ENCODE measurements around the gene RPS6KA6.

RPS6KA6 gene

GRCh38 chrX:84165711-84166110 is 22.3 kb downstream of the RPS6KA6 start:
- DNase-seq: no peak

- DNase-seq: no peak
These were observed 25.6 kb downstream of the RPS6KA6 start for GRCh38 chrX:84162401-84162800.

GRCh38 chrX:84161641-84162040 is 26.4 kb downstream of the RPS6KA6 start:
- DNase-seq: no peak

- no peak for DNase-seq
These were observed 27.3 kb downstream of the RPS6KA6 start for GRCh38 chrX:84160736-84161135.

- no peak for DNase-seq
These were observed 31.2 kb downstream of the RPS6KA6 start for GRCh38 chrX:84156821-84157220.

- no peak for DNase-seq
These were observed 32.1 kb downstream of the RPS6KA6 start for GRCh38 chrX:84155938-84156337.

- DNase-seq: peak in 11 of 56 donors; percentile 0 to 45 (median 0)
These were observed 34.5 kb downstream of the RPS6KA6 start for GRCh38 chrX:84153538-84153937.

- DNase-seq: no peak
These were observed 43.0 kb downstream of the RPS6KA6 start for GRCh38 chrX:84144991-84145390.

GRCh38 chrX:84144281-84144680 is 43.7 kb downstream of the RPS6KA6 start:
- no peak for DNase-seq

GRCh38 chrX:84133023-84133422 is 55.0 kb downstream of the RPS6KA6 start:
- DNase-seq: no peak

- DNase-seq: no peak
These were observed 64.4 kb downstream of the RPS6KA6 start for GRCh38 chrX:84123585-84123984.

- DNase-seq: no peak
These were observed 69.2 kb downstream of the RPS6KA6 start for GRCh38 chrX:84118769-84119168.

- DNase-seq: no peak
These were observed 69.7 kb downstream of the RPS6KA6 start for GRCh38 chrX:84118315-84118714.

GRCh38 chrX:84108584-84108983 is 79.4 kb downstream of the RPS6KA6 start:
- DNase-seq: no peak

GRCh38 chrX:84099120-84099519 is 88.9 kb downstream of the RPS6KA6 start:
- DNase-seq: no peak

- DNase-seq: peak in 16 of 56 donors; percentile 0 to 15 (median 2)
These were observed 108.4 kb downstream of the RPS6KA6 start for GRCh38 chrX:84079479-84080197.

GRCh38 chrX:84078991-84079390 is 109.0 kb downstream of the RPS6KA6 start:
- DNase-seq: no peak

- no peak for DNase-seq
These were observed 123.2 kb downstream of the RPS6KA6 start for GRCh38 chrX:84064814-84065213.

GRCh38 chrX:84064164-84064563 is 123.8 kb downstream of the RPS6KA6 start:
- DNase-seq: no peak

GRCh38 chrX:84047339-84047738 is 140.7 kb downstream of the RPS6KA6 start:
- no peak for DNase-seq

GRCh38 chrX:84046403-84046984 is 141.5 kb downstream of the RPS6KA6 start:
- DNase-seq: no peak

GRCh38 chrX:84044051-84044450 is 143.9 kb downstream of the RPS6KA6 start:
- DNase-seq: no peak

Data from nucleus accumbens (tissue), 56 donors.